Type B pancreatic cell (in vitro differentiated cells): ENCODE data around the gene PDE9A. TPM values are rescaled to one million over a fixed set of nuclear protein-coding genes. Genes with fewer than 3 reads are reported as not detected.

ENCODE experiments used
- DNase-seq: peaks from one replicate; pipeline ENCODE4 v3.0.0; 2021; ENCODE audit warnings: mixed read lengths; ENCODE audit not compliant: unreplicated experiment; ENCODE audit errors: extremely low spot score
- H3K27ac Mint-ChIP-seq: 2 replicates; pipeline ENCODE4 v1.8.0; 2021; ENCODE audit warnings: mild to moderate bottlenecking, mixed read lengths
- H3K27me3 Mint-ChIP-seq: 2 replicates; pipeline ENCODE4 v1.8.0; 2021; ENCODE audit warnings: mixed read lengths
- H3K36me3 Mint-ChIP-seq: 2 replicates; pipeline ENCODE4 v1.8.0; 2021; ENCODE audit warnings: mixed read lengths
- H3K4me1 Mint-ChIP-seq: one replicate; pipeline ENCODE4 v1.8.0; 2021; ENCODE audit warnings: mixed read lengths; ENCODE audit not compliant: unreplicated experiment
- H3K4me3 Mint-ChIP-seq: 2 replicates; pipeline ENCODE4 v1.8.0; 2021; ENCODE audit warnings: mild to moderate bottlenecking, mixed read lengths
- H3K9me3 Mint-ChIP-seq: 2 replicates; pipeline ENCODE4 v1.8.0; 2021; ENCODE audit warnings: mixed read lengths
- total RNA-seq: library from RNA; stranded (reverse); gene quantifications from 2 replicates; pipeline ENCODE4 v1.2.1, GENCODE V29; 2021; ENCODE audit warnings: low replicate concordance
- TF ChIP-seq, protein P1 (sequence below): fragments of 200-600 bp; sonication (generic); conservative IDR thresholded peaks from 2 replicates; pipeline ENCODE4 v1.5.0; 2021; ENCODE audit warnings: antibody characterized with exemption, mild to moderate bottlenecking

The PDE9A gene
- total RNA-seq, 1 donor from 2014 or later: 18.6 TPM

DNA sequence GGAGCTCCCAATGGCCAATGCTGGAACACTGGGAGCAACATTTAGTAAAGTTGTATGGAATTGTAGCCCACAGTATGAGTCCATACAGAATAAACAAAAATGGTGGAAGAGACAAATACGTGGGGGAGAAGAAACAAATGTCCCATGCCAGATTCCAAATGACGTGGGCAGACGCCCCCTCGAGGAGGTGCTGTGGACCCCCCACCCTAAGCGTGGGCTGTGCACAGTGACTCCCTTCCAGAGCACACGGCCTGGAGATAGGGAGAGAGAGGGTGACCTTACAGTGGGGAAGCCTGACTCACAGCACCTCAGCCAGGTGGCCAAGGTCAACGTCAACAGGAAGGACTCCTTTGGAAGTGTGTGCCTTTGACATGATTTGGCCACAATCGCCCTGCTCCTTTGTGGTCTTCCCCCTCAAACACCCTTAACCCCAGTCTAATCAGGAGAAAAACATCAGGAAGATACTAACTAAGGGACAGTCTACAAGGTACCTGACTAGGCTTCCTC lies 13.7 kb upstream of the PDE9A start:
- Mint-ChIP-seq H3K36me3 (no peaks in the 10 kb centered on the region), H3K27ac (no peak overlapping the region), H3K4me3 (no peak overlapping the region), H3K27me3 (peaks cover 22% of the 10 kb centered on the region), H3K4me1 (peaks cover 25% of the 10 kb centered on the region), H3K9me3 (no peaks in the 10 kb centered on the region)
- DNase-seq: no peak
- TF ChIP-seq, protein P1, sequence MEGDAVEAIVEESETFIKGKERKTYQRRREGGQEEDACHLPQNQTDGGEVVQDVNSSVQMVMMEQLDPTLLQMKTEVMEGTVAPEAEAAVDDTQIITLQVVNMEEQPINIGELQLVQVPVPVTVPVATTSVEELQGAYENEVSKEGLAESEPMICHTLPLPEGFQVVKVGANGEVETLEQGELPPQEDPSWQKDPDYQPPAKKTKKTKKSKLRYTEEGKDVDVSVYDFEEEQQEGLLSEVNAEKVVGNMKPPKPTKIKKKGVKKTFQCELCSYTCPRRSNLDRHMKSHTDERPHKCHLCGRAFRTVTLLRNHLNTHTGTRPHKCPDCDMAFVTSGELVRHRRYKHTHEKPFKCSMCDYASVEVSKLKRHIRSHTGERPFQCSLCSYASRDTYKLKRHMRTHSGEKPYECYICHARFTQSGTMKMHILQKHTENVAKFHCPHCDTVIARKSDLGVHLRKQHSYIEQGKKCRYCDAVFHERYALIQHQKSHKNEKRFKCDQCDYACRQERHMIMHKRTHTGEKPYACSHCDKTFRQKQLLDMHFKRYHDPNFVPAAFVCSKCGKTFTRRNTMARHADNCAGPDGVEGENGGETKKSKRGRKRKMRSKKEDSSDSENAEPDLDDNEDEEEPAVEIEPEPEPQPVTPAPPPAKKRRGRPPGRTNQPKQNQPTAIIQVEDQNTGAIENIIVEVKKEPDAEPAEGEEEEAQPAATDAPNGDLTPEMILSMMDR: no peak

DNA sequence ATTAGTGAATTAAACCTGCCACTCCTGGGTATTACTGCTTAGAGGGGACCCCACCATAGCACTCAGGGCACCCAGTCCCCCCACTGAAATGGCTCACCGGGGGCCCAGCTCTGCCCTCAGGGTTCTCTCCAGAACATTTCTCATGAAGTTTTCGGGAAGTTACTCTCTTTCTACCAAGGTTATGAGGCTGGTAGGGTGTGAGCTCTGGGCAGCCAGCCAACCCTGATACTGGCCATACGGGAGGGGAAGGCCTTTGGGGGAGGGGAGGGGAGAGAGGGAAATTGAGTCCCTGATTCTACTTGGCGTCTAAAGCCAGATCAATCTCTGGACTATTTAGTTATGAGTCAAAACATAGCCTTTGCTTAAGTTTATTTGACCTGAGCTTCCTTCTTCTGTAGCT lies 12.9 kb upstream of the PDE9A start:
- DNase-seq: no peak
- no peaks in the 10 kb centered on the region for H3K9me3 Mint-ChIP-seq
- H3K27me3 Mint-ChIP-seq: peaks cover 22% of the 10 kb centered on the region
- no peak overlapping the region for H3K4me3 Mint-ChIP-seq
- peaks cover 25% of the 10 kb centered on the region for H3K4me1 Mint-ChIP-seq
- TF ChIP-seq, protein P1: no peak
- H3K27ac Mint-ChIP-seq: no peak overlapping the region
- no peaks in the 10 kb centered on the region for H3K36me3 Mint-ChIP-seq

DNA sequence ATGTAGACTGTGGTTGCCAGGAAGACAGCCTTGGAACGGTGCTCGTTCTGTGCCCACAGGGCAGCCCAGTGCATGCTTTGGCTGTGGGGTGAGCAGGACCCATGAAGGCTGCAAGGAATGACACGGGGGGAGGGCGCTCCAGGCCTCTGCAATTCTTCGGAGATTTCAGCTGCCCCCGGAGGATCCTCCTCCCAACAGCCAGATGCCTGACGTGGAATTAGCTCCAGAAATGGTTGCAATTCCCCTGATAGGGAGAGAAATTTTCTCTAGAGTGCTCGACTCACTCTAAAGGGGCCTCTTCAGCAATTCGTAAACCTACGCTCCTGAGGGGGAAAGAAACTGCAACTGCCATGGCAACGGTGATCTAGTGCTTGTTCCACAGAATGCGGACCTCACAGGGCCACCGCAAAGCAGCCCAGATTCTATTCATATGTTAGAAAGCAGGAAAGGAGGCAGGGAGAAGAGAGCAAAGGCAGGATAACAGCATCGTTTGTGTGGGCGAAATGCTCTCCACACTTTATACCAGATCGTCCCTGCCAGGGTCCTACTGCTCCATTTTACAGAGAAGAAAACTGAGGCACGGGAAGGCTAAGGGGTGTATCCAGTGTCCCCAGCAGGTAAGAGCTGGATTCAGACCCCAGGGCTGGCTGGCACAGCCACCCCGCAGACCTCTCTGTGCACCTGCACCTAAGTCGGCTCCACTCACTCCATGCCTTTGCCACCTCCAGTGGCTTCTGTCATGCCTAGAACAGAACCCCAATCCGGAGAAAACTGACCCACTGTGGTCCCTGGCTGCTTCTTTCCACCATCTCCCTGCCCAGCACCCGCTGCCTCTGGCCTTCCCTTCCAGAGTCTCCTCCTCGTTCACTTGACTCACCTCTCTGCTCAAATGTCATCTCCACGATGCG lies 11.9 kb upstream of the PDE9A start:
- no peak for DNase-seq
- TF ChIP-seq, protein P1: no peak
- peak overlapping the region; percentile 12 for H3K4me3 Mint-ChIP-seq
- H3K27me3 Mint-ChIP-seq: peaks cover 22% of the 10 kb centered on the region
- H3K9me3 Mint-ChIP-seq: no peaks in the 10 kb centered on the region
- H3K36me3 Mint-ChIP-seq: no peaks in the 10 kb centered on the region
- peaks cover 25% of the 10 kb centered on the region for H3K4me1 Mint-ChIP-seq
- peak overlapping the region; percentile 52 for H3K27ac Mint-ChIP-seq

DNA sequence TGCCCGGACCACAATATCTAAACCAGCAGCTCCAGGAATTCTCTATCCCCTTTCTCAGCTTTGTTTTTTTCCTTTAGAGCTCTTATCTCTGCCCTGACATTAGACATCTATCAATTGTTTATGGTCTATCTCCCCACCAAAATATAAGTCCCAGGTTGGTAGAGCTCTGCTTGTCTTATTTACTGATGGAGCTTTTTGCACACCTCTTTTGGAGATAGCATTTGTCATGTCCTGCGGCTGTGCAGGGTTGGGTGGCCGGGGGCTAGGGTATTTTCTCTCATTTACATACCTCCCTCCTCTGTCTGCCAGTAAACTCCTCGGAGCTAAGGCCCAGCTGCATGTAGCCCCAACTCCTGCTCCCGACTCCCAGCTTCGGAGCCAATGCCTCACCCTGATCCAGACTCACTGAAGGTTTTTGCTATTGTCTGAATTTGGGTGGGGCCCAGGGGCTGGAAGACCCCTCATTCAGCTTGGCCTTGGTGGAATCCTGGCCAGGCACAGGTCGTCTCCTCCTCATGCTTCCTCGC lies 11.1 kb upstream of the PDE9A start:
- Mint-ChIP-seq H3K4me3 (no peak overlapping the region), H3K36me3 (no peaks in the 10 kb centered on the region), H3K4me1 (peaks cover 25% of the 10 kb centered on the region), H3K9me3 (no peaks in the 10 kb centered on the region), H3K27ac (no peak overlapping the region), H3K27me3 (peaks cover 21% of the 10 kb centered on the region)
- TF ChIP-seq, protein P1: no peak
- DNase-seq: no peak

DNA sequence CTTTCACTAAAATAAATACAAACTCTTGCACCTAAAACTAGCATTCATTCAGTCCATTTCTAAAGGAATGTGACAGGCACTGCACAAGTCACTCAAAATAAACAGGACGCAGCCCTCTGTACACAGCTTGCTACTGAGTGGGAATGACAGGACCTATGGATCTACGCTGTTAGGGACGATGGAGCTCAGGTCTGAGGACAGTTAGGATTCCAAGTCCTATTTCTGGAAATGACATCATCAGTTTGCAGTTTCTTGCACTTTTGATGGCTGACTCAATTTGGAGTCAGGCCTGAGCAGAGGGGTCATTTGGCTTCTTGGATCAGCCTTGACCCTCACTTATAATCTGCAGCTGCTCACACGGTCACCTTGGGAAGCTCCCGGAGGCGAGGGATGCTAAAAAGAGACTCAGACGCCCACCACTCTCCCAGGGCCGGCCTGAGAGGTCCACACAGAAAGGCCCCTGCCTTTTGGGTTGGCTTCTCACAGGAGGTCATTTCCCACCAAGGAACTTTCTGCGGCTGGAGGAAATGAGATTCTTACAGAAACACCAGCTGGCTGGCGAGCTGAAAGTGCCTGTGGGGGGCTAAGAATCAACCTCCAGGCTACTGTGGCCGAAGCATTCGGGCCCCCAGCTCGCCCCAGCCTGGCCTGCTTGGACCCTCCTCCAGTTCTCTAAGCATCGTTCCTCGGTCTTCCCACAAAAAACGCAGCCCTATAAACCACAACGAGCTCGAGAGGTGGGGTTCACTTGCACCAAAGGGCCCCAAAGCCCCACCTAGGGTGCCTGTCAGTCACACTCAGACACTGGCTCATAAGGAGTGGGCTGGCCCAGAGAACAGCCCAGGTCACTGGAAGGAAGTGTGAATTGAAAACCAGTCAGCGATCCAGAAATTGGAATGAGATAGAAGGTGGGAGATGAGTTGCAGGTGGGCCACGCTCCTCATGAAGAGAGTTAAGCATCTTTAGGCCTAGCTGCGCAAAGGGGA lies 8.9 kb upstream of the PDE9A start:
- TF ChIP-seq, protein P1: no peak
- Mint-ChIP-seq H3K4me1 (peaks cover 25% of the 10 kb centered on the region), H3K27me3 (peaks cover 20% of the 10 kb centered on the region), H3K4me3 (no peak overlapping the region), H3K36me3 (no peaks in the 10 kb centered on the region), H3K9me3 (no peaks in the 10 kb centered on the region), H3K27ac (no peak overlapping the region)
- DNase-seq: no peak
